Eye (tissue), 1 donor: ENCODE results near the gene GSTA3.
"Not testable (repeated sequence)": the region's sequence is repeated elsewhere in the genome, so short reads cannot be mapped to it uniquely, and the experiment has no call there.

ENCODE experiments used
- DNase-seq: peaks from one replicate; pipeline ENCODE4 v3.0.0-alpha.2; 2015

The GSTA3 gene

DNA sequence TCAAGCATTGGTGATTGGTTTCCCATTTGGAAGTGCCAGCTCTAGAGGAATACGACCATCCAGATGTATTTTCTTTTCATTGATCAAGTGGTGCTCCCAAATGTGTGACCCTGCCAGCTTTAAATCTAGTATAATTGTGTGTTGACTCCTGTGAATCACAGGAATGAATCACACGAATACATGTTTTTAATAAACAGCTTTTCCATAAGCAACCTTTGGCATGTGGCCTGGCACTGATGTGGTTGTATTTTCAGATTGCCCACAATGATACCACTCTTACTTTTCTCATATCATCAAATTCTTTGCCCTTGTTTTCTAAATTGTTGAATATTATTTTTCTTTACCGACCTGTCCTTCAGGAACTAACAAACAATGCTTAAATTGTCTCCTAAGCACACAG is 367 bp downstream of the GSTA3 start:
- DNase-seq: no peak

DNA sequence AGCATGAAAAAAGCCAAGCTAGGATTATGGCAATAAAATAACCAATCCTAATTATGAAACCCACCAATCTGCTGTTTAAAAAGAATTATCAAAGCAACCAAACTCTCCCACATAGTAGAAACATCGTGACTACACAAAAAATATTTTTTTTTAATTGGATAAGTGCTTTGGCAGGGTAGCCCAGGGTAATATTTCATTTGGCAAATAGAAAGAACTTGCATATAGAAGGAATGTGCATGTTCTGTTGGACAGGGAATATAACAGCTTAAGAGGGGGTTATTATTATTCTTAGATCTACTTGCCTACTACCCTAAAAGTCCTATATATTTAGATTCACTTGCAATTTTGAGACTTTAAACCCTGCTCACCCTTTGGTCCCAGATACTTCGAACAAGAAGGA is 972 bp downstream of the GSTA3 start:
- DNase-seq: no peak

DNA sequence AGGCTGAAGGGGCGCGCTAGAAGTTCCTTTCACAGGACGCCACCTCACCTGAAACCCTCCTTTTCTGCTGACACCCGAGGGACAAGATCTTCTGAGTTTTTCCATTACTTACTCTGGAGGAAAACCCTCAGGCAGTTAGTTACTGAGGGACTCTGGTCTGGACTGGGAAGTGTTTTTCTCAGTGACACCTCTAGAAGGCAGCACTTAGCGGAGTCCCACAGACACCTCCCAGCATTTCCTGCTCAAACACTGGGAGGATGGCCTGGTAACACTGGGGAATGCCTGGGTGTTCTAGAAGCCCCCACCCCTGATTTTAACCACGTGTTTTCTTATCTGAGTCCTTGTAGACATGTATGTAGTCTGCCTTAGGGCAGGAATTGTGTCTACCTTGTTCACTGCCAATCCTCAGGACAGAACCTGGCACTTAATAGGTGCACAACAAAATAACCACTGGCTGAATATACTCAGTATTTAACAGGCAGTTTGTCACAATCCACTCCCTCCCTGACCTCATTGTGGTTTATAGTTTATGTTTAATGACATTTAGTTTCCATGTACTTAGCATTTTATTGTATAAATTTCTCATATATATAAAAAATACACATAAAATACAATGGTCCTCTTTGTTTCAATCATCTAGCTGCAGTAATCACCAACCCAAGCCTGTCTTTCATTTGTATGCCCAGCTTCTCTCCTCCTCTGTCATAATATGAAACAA is 4.8 kb downstream of the GSTA3 start:
- no peak for DNase-seq

DNA sequence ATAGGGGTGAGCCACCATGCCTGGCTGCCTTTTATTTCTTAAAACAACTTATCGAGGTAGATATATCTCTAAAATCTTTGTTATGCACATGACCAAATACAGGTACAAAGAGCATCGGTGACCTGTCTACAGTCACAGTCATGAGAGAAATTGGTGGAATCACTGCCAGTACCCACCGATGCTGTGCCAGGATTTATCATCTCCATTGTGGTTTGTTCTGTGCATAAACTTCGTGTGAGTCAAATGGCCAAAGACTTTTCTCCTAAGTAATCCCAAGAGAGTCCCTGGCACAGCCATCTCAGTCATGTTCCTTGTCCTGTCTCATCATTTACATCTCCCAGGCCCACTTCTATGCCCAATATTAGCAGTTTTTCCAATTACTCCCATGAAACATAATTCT is 9.0 kb downstream of the GSTA3 start:
- no peak for DNase-seq

DNA sequence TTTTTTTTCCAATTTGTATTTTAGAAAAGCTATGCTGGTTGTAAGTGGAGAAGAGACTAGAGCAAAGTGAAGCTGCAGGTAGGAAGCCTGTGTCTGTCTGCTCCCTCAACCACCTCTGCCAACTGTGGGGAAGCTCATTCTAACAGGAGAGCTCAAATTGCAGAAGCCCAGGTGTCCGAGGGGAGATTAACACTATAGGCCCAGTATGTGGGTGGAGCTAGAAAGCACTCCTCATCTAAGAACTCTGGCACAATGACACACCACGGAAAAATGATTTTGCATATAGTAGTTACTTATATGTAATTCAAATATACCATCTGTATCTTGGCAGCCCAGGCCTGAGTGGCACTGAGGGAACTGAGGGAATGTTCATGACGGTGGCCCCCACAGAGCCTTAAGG is 13.7 kb downstream of the GSTA3 start:
- not testable (repeated sequence) for DNase-seq

DNA sequence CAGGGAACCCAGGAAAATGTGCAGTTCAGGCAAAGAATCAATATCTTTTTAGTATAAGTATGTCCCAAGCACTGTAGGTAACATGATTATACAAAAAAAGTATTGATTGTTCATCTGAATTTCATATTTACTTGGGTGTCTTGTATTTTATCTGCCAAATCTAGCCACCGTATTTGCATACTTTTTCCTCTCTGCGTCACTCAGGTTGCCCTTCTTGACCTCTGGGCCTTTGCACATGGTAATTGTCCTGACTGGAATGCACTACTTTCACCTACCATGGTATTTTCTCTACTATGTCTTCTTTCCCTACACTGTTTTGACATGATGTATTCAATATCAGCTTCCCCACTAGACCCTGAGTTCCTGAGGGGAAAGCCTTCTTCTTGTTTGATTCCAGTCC is 15.2 kb downstream of the GSTA3 start:
- DNase-seq: no peak

DNA sequence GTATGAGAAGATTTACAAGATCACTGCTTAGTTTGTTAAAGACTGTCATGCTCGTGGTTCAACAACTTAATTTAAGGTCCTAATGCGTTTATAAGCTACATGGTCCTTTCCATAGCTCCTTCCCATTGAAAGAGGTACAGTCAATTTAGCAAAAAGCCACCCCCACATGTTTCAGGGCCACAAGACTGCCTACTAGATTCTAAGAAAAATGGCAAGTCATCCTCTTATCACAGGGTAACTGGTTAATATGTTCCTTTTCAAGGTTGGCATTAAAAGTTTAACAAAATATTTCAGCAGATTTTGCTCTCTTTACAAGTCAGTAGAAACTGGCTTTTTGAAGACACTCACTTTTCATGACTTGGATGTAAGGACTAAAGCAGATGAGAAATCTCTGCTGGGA is 15.7 kb downstream of the GSTA3 start:
- DNase-seq: no peak

DNA sequence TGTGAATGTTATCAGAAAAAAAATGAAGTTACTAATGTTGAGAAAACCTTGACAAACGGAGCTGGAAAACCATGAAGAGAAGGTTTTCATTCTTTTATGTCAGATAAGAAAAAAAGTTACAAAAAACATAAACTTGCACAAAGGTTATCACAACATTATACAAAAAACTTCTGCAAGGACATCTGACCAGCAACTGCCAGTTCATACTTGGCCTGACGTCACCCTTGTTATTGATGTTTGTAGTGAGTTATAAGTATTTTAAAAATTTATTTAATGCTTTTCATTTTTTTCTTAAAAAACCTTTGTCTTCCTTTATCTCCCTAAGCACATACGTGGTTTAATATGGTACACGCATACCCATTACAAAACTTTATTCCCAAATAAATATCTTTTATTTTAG is 16.3 kb downstream of the GSTA3 start:
- no peak for DNase-seq

DNA sequence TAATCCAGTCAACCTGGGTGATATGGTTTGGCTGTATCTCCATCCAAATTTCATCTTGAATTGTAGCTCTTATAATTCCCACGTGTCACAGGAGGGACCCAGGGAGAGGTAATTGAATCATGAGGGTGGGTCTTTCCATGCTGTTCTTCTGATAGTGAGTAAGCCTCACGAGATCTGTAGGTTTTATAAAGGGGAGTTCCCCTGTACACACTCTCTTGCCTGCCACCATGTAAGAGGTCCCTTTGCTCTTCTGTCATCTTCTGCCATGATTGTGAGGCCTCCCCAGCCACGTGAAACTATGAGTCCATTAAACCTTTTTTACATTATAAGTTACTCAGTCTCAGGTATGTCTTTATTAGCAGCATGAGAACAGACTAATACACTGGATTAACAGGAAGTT is 19.5 kb downstream of the GSTA3 start:
- DNase-seq: no peak

DNA sequence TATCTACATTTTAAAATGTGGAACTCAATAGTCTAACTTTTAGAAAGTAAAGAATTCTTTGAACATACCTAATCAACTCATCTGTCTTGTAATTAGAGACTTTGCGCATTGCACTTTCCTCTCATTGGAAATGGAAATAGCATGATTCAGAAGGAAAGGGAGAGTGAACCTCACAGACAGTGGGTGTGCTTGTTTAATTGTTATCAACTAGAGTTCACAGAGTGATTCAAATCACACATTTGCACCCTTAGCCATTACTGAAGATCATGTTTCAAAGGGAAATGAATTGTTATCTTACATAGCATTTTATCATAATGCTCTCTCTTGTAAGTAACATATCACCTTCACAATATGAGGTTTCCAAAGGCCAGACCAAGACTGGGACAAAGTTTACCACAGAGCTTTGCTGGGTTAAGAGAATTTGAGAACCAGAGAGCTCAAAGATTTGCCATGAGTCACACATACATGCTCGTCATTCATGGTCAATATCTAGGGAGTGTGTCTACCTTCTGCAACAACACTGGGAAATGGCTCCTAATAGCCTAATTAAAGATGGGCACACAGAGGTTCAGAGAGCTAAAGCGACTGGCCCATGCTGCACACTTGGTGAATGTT is 21.5 kb downstream of the GSTA3 start:
- DNase-seq: no peak

DNA sequence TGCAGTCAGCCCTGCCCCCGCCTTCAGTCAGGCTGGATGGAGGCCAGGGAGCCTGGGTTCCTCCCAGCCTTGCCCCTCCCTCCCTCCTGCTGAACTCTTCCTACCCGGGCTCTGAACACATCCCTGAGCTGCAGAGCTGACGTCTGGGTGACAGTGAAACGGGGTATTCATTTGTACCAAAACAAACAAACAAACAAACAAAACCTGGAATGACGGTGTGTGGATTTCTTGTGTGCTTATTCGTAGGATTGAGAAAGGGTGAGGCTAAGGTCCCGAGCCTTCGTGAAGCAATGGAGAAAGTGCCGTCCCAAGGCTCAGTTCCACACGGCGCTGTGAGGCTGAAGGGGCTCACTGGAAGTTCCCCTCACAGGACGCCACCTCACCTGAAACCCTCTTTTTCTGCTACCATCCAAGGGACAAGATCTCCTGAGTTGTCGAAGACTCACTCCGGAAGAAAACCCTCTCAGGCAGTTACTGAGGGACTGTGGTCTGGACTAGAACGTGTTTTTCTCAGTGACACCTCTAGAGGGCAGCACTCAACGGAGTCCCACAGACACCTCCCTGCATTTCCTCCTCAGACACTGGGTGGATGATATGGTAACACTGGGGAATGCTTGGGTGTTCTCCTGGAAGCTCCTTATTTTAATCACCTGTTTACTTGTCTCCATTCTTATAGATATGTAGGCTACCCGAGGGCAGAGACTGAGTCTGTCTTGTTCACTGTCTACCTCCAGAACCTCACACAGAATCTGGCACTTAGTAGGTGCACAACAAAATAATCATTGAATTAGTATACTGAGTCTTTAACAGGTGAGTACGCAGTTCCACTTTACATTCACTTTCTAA is 27.3 kb downstream of the GSTA3 start:
- peak; percentile 87 for DNase-seq

DNA sequence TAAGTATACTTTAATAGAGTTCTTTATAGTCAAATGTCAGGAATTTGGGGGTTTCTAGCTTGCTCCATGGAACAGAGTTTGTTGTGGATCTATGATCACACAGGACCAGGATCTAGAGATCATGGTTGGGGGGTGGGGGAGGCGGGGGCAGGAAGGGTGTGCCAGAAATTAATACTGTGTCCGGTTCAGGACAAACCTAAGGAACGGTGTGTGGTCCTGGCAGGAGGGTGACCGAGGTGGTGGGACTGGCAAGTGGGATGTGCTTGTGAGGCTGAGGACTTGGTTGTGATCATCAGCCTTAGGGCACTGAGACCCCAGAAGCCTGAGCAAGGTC is 27.9 kb downstream of the GSTA3 start:
- DNase-seq: no peak

DNA sequence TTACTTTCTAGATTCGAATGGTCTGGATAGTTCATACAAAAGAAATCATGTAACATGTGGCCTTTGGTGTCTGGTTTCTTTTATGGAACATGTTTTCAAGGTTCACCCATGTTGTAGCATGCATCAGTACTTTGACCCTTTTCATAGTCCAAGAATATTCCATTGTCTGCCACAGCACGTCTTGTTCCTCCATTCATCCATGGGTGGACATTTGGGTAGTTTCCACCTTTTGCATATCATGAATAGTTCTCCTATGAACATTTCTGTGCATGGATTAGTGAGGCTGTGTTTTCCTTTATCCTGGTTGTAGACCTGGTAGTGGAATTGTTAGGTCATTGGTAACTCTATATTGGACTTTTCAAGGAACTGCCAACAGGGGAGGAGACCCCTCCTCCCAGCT is 31.7 kb downstream of the GSTA3 start:
- no peak for DNase-seq

DNA sequence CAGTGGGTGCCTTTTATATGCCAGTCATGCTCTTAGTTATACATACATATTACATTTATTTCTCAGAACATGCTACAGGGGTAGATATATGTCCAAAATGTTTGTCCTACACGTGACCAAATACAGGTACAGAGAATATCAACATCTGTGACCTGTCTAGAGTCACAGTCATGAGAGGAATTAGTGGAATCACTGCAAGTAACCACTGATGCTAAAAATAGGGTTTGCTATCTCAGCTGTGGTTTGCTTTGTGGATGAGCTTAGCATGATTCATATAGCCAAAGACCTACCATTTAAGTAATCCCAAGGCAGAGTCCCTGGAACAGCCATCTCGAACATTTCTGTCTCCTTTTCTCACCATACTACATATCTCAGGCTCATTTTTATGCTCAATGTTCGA is 32.3 kb downstream of the GSTA3 start:
- no peak for DNase-seq

DNA sequence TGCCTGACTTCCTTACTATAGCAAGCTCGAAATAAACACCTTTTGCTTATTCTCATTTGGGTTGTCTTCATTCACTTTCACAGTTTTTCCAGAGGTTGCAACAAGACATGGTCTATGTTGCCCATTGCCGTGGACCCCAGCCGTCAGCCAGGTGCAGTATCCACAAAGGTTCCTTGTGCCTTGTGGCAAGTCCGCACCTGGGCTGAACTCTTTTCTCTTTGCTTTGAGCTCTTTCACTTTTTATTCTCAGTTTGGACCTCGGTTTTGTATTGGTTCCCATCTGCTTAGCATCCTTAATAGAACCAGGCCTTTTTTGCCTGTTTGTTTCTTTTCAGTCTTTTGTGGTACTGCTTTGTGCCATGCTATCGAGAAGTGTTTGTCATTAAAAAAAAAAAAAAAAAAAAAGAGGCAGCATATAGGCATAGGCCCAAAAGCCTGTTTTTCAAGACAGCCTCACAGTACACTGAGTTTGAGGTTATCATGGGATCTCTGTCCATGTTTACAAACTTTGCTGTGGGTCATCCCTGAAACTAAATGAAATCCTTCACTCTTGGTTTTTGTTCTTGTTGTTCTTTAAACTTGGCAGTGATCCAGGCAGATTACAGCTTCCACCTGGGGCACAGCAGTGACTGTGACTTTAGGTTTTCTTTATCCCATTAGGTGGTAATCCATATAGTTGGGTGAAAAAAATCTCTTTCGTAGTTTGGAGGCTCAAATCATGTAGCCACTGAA is 33.3 kb downstream of the GSTA3 start:
- DNase-seq: no peak

DNA sequence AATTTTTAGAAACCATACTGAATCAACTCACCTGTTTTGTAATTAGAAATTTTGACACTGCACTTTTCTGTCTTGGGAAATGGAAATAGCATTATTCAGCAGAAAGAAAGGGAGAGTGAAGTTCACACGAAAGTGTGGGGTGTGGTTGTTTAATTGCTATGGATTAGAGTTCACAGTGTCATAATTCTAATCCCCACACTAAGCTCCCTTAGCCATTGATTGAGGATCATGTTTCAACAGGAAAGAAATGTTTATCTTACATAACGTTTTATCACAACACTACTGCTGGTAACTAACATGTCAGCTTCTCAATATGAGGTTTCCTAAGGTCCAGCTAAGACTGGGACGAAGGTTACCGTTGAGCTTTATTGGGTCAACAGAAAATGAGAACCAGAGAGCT is 37.5 kb downstream of the GSTA3 start:
- DNase-seq: no peak

DNA sequence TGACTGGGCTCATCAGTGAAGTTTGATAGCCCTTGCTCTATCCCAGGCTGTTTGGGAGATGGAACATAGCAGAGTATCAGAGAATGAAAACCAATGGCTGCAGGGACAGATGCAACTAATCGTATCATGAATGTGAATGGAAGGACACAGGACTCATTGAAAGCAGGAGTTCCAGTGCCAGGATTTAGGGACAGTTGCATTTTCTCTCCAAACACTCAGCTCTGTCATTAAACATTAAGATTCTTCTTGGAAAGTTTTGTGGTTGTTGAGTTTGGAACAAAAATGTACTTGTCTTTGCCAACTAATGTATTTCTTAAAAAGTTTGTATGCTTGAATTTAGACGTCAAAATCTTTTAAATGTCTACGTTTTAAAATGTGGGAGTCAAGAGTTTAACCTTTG is 37.9 kb downstream of the GSTA3 start:
- no peak for DNase-seq

DNA sequence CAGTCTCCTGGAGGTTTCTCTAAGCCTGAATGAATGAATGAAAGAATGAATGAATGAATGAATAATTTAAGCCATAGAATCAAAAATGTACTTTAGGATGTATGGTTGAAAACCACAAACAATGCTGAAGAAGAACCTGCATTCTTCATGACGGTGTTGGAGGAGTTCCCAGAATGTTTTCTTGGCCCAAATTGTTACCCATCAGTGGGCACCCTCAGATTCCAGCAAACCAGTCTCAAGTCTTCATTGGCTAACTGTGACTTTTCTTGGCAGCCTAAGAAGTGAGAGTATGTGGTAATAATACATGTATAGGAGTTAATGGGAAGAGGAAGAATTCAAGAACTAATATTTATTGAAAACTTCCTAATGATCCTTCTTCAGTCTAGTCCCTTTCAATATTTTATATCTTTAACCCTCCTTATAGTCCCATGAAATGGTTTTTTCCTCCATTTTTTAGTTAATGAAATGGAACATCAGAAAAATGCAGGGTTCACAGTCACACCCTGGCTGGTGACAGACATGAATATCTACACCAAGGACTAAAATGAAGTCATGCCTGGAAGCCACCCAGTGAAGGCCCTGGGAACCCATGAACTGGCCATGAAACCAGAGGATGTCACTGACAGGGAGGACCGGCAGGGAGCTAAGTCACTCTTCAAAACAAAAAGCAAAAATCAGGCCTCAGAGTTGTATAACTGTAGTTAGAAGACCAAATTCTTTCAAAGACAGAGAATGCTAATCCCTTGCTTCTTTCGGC is 39.0 kb downstream of the GSTA3 start:
- DNase-seq: not testable (repeated sequence)

DNA sequence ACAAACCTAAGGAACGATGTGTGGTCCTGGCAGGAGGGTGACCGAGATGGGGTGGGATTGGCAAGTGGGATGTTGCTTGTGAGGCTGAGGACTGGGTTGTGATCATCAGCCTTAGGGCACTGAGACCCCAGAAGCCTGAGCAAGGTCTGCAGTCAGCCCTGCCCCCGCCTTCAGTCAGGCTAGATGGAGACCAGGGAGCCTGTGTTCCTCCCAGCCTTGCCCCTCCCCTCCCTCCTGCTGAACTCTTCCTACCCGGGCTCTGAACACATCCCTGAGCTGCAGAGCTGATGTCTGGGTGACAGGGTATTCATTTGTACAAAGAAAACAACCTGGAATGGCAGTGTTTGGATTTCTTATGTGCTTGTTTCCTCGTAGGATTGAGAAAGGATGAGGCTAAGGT is 40.6 kb downstream of the GSTA3 start:
- DNase-seq: not testable (repeated sequence)

DNA sequence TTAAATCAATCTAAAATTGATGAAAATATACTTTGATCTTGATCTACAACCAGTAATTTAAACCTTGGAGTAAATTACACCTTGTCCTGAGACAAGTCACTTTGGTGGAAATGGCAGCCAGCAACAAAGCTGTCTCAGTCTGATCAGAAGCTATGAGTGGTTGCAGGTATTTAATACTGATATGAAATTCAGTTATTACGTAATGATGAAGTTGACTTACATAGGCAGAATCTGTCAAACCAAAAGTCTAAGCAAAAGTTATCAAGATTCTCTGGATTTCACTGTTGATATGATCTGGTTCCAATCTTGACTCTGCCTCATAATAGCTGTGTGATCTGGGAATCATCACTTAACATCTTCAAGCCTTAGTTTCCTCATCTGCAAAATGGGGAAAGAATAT is 41.3 kb downstream of the GSTA3 start:
- DNase-seq: no peak

DNA sequence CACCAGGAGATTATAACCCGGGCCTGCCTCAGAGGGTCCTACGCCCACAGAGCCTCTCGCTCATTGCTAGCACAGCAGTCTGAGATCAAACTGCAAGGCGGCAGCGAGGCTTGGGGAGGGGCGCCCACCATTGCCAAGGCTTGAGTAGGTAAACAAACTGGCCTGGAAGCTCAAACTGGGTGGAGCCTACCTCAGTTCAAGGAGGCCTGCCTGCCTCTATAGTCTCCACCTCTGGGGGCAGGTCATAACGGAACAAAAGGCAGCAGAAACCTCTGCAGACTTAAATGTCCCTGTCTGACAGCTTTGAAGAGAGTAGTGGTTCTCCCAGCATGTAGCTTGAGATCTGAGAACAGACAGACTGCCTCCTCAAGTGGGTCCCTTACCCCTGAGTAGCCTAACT is 48.3 kb downstream of the GSTA3 start:
- DNase-seq: not testable (repeated sequence)

DNA sequence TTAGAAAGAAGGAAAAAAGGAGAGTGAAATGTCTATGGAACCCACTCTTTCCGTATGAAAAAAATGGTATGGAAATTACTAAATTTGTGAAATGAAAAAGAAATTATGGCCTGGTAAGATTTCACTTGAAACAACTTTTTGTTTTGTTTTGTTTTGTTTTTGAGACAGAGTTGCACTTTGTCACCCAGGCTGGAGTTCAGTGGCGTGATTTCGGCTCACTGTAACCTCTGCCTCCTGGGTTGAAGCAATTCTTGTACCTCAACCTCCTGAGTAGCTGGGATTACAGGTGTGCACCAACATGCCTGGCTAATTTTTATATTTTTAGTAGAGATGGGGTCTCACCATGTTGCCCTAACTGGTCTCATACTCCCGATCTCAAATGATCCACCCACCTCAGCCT is 51.1 kb downstream of the GSTA3 start:
- no peak for DNase-seq

DNA sequence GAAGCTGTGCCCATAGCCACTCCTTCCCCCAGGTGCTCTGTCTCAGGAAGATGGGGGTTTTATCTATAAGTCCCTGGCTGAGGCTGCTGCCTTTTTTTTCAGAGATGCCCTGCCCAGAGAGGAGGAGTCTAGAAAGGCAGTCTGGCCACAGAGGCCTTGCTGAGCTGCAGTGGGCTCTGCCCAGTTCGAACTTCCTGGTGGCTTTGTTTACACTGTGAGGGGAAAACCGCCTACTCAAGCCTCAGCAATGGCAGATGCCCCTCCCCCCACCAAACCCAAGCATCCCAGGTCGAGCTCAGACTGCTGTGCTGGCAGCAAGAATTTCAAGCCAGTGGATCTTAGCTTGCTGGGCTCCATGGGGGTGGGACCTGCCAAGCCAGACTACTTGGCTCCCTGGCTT is 53.4 kb downstream of the GSTA3 start:
- DNase-seq: peak; percentile 6
